Endothelial cell of umbilical vein (primary cell): ENCODE data around the gene HTRA3. TPM values are rescaled to one million over a fixed set of nuclear protein-coding genes. Genes with fewer than 3 reads are reported as not detected.

Source experiments
- BruUV-seq: library from RNA; stranded (reverse); fragments of 400-500 nt; replicated peaks from 2 replicates; lab custom pipeline; 2021; lab: Mats Ljungman, UMichigan
- CTCF ChIA-PET: fragments of 300-600, 350-600 bp; sonication (Branson Sonifier 250); formaldehyde crosslinking; loops from one replicate; lab custom pipeline; 2021; ENCODE audit warnings: antibody characterized with exemption, inconsistent platforms; lab: Charles Lee
- POLR2A ChIA-PET: fragments of 300-600, 350-600 bp; sonication (Branson Sonifier 250); formaldehyde crosslinking; loops from one replicate; lab custom pipeline; 2021; ENCODE audit warnings: antibody characterized with exemption, inconsistent platforms; lab: Charles Lee
- DNase-seq: peaks from one replicate; pipeline ENCODE4 v3.0.0-alpha.2; 2011; ENCODE audit warnings: low read depth, low spot score
- FAIRE-seq: peaks from 2 replicates; lab custom pipeline; 2011; peaks lifted over from hg19 to GRCh38; lab: Jason Lieb, UNC
- H2AFZ ChIP-seq: 2 replicates; pipeline ENCODE4 v1.6.0; 2012; ENCODE audit warnings: low read depth, low read length, control low read depth, inconsistent platforms
- H3K27ac ChIP-seq: 2 replicates; pipeline ENCODE4 v1.5.1; 2011; ENCODE audit warnings: low read depth, mild to moderate bottlenecking, control low read depth, low read length, moderate library complexity; ENCODE audit not compliant: insufficient read depth
- H3K27me3 ChIP-seq, 2 experiments: 2 replicates each; pipeline versions ENCODE4 v1.6.0 to v1.6.1; 2011; ENCODE audit warnings: low read length in 2 of 2, mixed read lengths in 1 of 2; ENCODE audit not compliant: control insufficient read depth in 2 of 2, insufficient read depth in 2 of 2
- H3K36me3 ChIP-seq, 2 experiments: 2 replicates in 1 of 2; 3 replicates in 1 of 2; pipeline ENCODE4 v1.5.1; 2011; ENCODE audit warnings: low read length in 2 of 2, mild to moderate bottlenecking in 1 of 2, moderate library complexity in 1 of 2; ENCODE audit not compliant: control insufficient read depth in 2 of 2, insufficient read depth in 2 of 2; ENCODE audit errors: extremely low read depth in 1 of 2
- H3K4me1 ChIP-seq: 3 replicates; pipeline ENCODE4 v1.5.1; 2011; ENCODE audit warnings: mild to moderate bottlenecking, low read length; ENCODE audit not compliant: control insufficient read depth, insufficient read depth; ENCODE audit errors: extremely low read depth
- H3K4me2 ChIP-seq: 2 replicates; pipeline ENCODE4 v1.6.1; 2011; ENCODE audit warnings: low read length, control low read depth, mixed read lengths; ENCODE audit not compliant: insufficient read depth
- H3K4me3 ChIP-seq, 3 experiments: fragments of 200-600 bp in 1 of 3; sonication (generic), shearing (Covaris generic) in 1 of 3; replicated peaks in 1 of 3; 2 replicates each; pipeline ENCODE4 v1.5.1; 2011 to 2016; ENCODE audit warnings: control low read depth in 3 of 3, low read length in 3 of 3, mild to moderate bottlenecking in 2 of 3, inconsistent platforms in 1 of 3, low read depth in 1 of 3, moderate library complexity in 1 of 3; ENCODE audit not compliant: insufficient read depth in 1 of 3
- H3K79me2 ChIP-seq: 2 replicates; pipeline ENCODE4 v1.6.0; 2012; ENCODE audit warnings: low read length, inconsistent platforms; ENCODE audit not compliant: control insufficient read depth, insufficient read depth
- H3K9ac ChIP-seq: replicated peaks from 2 replicates; pipeline ENCODE3; 2011; ENCODE audit warnings: low read length, control low read depth; ENCODE audit not compliant: insufficient read depth; ENCODE audit errors: extremely low read depth
- H3K9me1 ChIP-seq: replicated peaks from 3 replicates; pipeline ENCODE4 v1.6.0; 2011; ENCODE audit warnings: mild to moderate bottlenecking, low read length; ENCODE audit not compliant: control insufficient read depth, insufficient read depth; ENCODE audit errors: extremely low read depth
- H3K9me3 ChIP-seq: replicated peaks from 2 replicates; pipeline ENCODE4 v1.5.1; 2012; ENCODE audit warnings: low read length, inconsistent platforms; ENCODE audit not compliant: control insufficient read depth, insufficient read depth
- H4K20me1 ChIP-seq: replicated peaks from 2 replicates; pipeline ENCODE3; 2011; ENCODE audit warnings: mild to moderate bottlenecking, low read length; ENCODE audit not compliant: control insufficient read depth, insufficient read depth; ENCODE audit errors: extremely low read depth
- CTCF ChIP-seq, 2 donors: IDR thresholded peaks; 1 replicate in 1 of 2; 2 replicates in 1 of 2; pipeline ENCODE4 v1.5.1; 2011; ENCODE audit warnings: low read length in 2 of 2, mild to moderate bottlenecking in 2 of 2, moderate library complexity in 2 of 2, control low read depth in 1 of 2, inconsistent platforms in 1 of 2, low read depth in 1 of 2; ENCODE audit not compliant: insufficient read depth in 1 of 2; ENCODE audit errors: extremely low read depth in 1 of 2
- EZH2 ChIP-seq: IDR thresholded peaks from 2 replicates; pipeline ENCODE4 v1.6.1; 2012; ENCODE audit warnings: borderline replicate concordance, low read depth, mild to moderate bottlenecking, moderate library complexity, low read length, inconsistent platforms; ENCODE audit not compliant: severe bottlenecking
- FOS ChIP-seq: IDR thresholded peaks from 2 replicates; pipeline ENCODE4 v1.6.1; 2011; ENCODE audit warnings: mild to moderate bottlenecking, low read length, moderate library complexity, borderline replicate concordance; ENCODE audit not compliant: insufficient read depth
- GATA2 ChIP-seq: IDR thresholded peaks from 2 replicates; pipeline ENCODE4 v1.7.0; 2011; ENCODE audit warnings: low read depth, mild to moderate bottlenecking, moderate library complexity, mixed read lengths, low read length; ENCODE audit not compliant: insufficient read length, insufficient read depth
- JUN ChIP-seq: IDR thresholded peaks from 2 replicates; pipeline ENCODE4 v1.6.1; 2011; ENCODE audit warnings: borderline replicate concordance, low read depth; ENCODE audit not compliant: insufficient read length, insufficient read depth
- MAX ChIP-seq: IDR thresholded peaks from 2 replicates; pipeline ENCODE4 v1.6.1; 2011; ENCODE audit not compliant: insufficient read depth, insufficient read length
- MYC ChIP-seq: IDR thresholded peaks from one replicate; pipeline ENCODE4 v1.6.1; 2011; ENCODE audit warnings: mild to moderate bottlenecking, low read depth, low read length
- POLR2A ChIP-seq: IDR thresholded peaks from 2 replicates; pipeline ENCODE4 v1.6.1; 2012; ENCODE audit warnings: low read depth, mild to moderate bottlenecking, control low read depth, low read length
- POLR2AphosphoS5 ChIP-seq: IDR thresholded peaks from 2 replicates; pipeline ENCODE4 v1.6.1; 2012; ENCODE audit warnings: low read depth, mild to moderate bottlenecking, control low read depth, low read length, moderate library complexity; ENCODE audit not compliant: insufficient read depth
- dilution Hi-C: fragments of 300-500 bp; cut with MboI; formaldehyde crosslinking; loops from one replicate; pipeline ENCODE4 v1.15.0; 2019; ENCODE audit warnings: low sequenced_read_pairs; ENCODE audit not compliant: extremely low pct_ligation_motif_present
- intact Hi-C: fragments of 100-400 bp; cut with micrococcal nuclease; formaldehyde crosslinking; loops from one replicate; pipeline ENCODE4 v1.10.0; 2022
- polyA plus RNA-seq, 4 experiments: library from polyadenylated mRNA; depleted of rRNA in 3 of 4; stranded (reverse) in 3 of 4; unstranded in 1 of 4; fragments of >200 nt; gene quantifications; 2 replicates each; pipeline versions ENCODE4 v1.2.1 to v1.2.3, GENCODE V29; 2011 to 2012; ENCODE audit warnings: missing spikeins in 1 of 4
- total RNA-seq: library from RNA; stranded (reverse); gene quantifications from 2 replicates; pipeline ENCODE4 v1.2.3, GENCODE V29; 2021

HTRA3 gene
- total and polyA plus RNA-seq, 2 donors (not counting 3 experiments of a cell fraction or from before 2014, with no cell fraction given) = 9.0 to 12.0 TPM

- H3K9me3 ChIP-seq = no peaks in the 10 kb centered on the region
- POLR2A ChIA-PET = no interaction called here
- no TSS peak for BruUV-seq
- no peak overlapping the region for H3K27ac ChIP-seq
- no peak for TF ChIP-seq EZH2
- TF ChIP-seq POLR2A = no peak
- no peak for TF ChIP-seq FOS
- TF ChIP-seq JUN = no peak
- no peak for TF ChIP-seq MYC
- no peak for TF ChIP-seq CTCF (IDR thresholded peaks at IDR 0.05; ENCODE audit: extremely low read depth in 1 of 2, insufficient read depth in 1 of 2, low read depth in 1 of 2, low read length in 2 of 2)
- TF ChIP-seq GATA2 = no peak
- no peak for TF ChIP-seq MAX
- TF ChIP-seq POLR2AphosphoS5 = no peak
- FAIRE-seq (no peak), DNase-seq (no peak)
- dilution Hi-C loops = no loop called here
- CTCF ChIA-PET = interaction anchor here (1.2 to 2.1 kb wide), 3 partner anchors 8 to 88 kb away, joined by 4 to 9 read pairs (median 7); no protein-coding TSS in a partner anchor
- H3K9me1 ChIP-seq = no peaks in the 10 kb centered on the region
- no peak overlapping the region for H3K4me3 ChIP-seq
- H3K36me3 ChIP-seq = no peaks in the 10 kb centered on the region
- intact Hi-C loops = loop anchor here (1.0 kb wide), 1 partner anchor 79 kb away; no protein-coding TSS in a partner anchor
- peaks cover 3 to 12% of the 10 kb centered on the region in 2 experiments for H3K27me3 ChIP-seq
- H3K79me2 ChIP-seq = no peaks in the 10 kb centered on the region
- no peak overlapping the region for H3K9ac ChIP-seq
- H4K20me1 ChIP-seq = no peaks in the 10 kb centered on the region
- H3K4me2 ChIP-seq = no peak overlapping the region
- no peak overlapping the region for H2AFZ ChIP-seq
- peaks cover 7% of the 10 kb centered on the region for H3K4me1 ChIP-seq
These were observed 45.2 kb downstream of the HTRA3 start for GRCh38 chr4:8314691-8315255.
